ENCODE data around the gene DBH. TPM values are rescaled to one million over a fixed set of nuclear protein-coding genes. Genes with fewer than 3 reads are reported as not detected.

DBH gene
- total RNA-seq, 1 donor from 2014 or later = not detected

GRCh38 chr9:133607381-133607780 lies 28.8 kb upstream of the DBH start:
- no peak for DNase-seq (ENCODE audit: extremely low spot score, unreplicated experiment)
- H3K4me1 Mint-ChIP-seq (ENCODE audit: unreplicated experiment) = peaks cover 1% of the 10 kb centered on the region
- H3K4me3 Mint-ChIP-seq (ENCODE audit: unreplicated experiment) = no peak overlapping the region
- H3K36me3 Mint-ChIP-seq (ENCODE audit: unreplicated experiment) = no peaks in the 10 kb centered on the region
- no peaks in the 10 kb centered on the region for H3K9me3 Mint-ChIP-seq (ENCODE audit: unreplicated experiment)
- no peak overlapping the region for H3K27ac Mint-ChIP-seq (ENCODE audit: unreplicated experiment)
- H3K27me3 Mint-ChIP-seq (ENCODE audit: unreplicated experiment) = peaks cover 58% of the 10 kb centered on the region
- no peak for TF ChIP-seq CTCF (IDR thresholded peaks at IDR 0.05)

GRCh38 chr9:133607976-133608375 lies 28.2 kb upstream of the DBH start:
- no peak for DNase-seq (ENCODE audit: extremely low spot score, unreplicated experiment)
- no peak for TF ChIP-seq CTCF (IDR thresholded peaks at IDR 0.05)

DNA sequence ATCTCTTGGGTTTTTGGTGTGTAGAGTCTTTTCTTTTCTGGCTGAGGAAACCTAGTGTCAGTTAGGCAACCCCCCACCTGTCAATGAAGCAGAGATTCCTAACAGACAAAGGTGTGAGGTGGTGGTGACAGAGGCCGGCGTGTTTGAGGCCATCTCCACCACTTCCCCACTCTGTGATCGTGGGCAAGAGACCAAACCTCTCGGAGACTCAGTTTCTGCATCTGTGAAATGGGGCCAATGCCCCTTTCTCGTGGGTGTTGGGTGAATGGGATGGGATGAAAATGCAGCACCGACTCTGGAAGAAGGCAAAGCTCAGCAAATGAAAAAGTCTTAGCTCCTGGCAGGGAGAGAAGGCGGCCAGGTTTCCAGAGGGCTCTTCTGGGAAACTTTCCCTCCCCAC lies 27.8 kb upstream of the DBH start:
- Mint-ChIP-seq H3K9me3 (ENCODE audit: unreplicated experiment) (no peaks in the 10 kb centered on the region), H3K4me1 (ENCODE audit: unreplicated experiment) (peaks cover 1% of the 10 kb centered on the region), H3K27ac (ENCODE audit: unreplicated experiment) (no peak overlapping the region), H3K4me3 (ENCODE audit: unreplicated experiment) (no peak overlapping the region), H3K36me3 (ENCODE audit: unreplicated experiment) (no peaks in the 10 kb centered on the region), H3K27me3 (ENCODE audit: unreplicated experiment) (peaks cover 62% of the 10 kb centered on the region)
- DNase-seq (ENCODE audit: extremely low spot score, unreplicated experiment) = no peak
- TF ChIP-seq CTCF (IDR thresholded peaks at IDR 0.05) = no peak

More at GRCh38 chr9:133607976-133608375, 28.2 kb upstream of the DBH start:
- Mint-ChIP-seq H3K27ac (ENCODE audit: unreplicated experiment) (no peak overlapping the region), H3K36me3 (ENCODE audit: unreplicated experiment) (no peaks in the 10 kb centered on the region), H3K9me3 (ENCODE audit: unreplicated experiment) (no peaks in the 10 kb centered on the region), H3K4me3 (ENCODE audit: unreplicated experiment) (no peak overlapping the region), H3K27me3 (ENCODE audit: unreplicated experiment) (peaks cover 58% of the 10 kb centered on the region), H3K4me1 (ENCODE audit: unreplicated experiment) (peaks cover 1% of the 10 kb centered on the region)

DNA sequence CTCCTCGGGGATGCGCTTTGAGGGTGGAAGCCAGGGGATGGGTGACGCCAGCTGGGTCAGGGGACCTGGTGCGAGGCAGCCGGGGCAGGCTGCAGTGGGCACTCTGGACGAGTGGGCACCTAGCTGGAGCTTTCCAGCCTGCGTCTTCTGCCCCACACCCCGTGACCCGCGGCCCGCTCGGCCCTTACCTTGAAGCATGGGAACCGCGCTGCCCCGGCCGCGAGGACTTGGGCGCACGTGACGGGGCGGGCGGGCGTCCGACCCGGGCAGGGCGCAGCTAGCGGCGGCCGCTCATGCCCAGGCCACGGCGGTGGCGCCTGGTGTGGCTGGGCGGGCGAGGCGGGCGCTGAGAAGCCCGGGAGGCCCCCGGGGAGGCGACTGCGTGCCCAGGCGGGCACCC lies 27.3 kb upstream of the DBH start:
- Mint-ChIP-seq H3K4me3 (ENCODE audit: unreplicated experiment) (no peak overlapping the region), H3K27me3 (ENCODE audit: unreplicated experiment) (peaks cover 67% of the 10 kb centered on the region), H3K9me3 (ENCODE audit: unreplicated experiment) (no peaks in the 10 kb centered on the region), H3K36me3 (ENCODE audit: unreplicated experiment) (no peaks in the 10 kb centered on the region), H3K4me1 (ENCODE audit: unreplicated experiment) (peaks cover 1% of the 10 kb centered on the region), H3K27ac (ENCODE audit: unreplicated experiment) (no peak overlapping the region)
- no peak for TF ChIP-seq CTCF (IDR thresholded peaks at IDR 0.05)
- DNase-seq (ENCODE audit: extremely low spot score, unreplicated experiment) = no peak

- Mint-ChIP-seq H3K4me1 (ENCODE audit: unreplicated experiment) (peaks cover 1% of the 10 kb centered on the region), H3K27ac (ENCODE audit: unreplicated experiment) (no peak within 1 kb of the TSS), H3K4me3 (ENCODE audit: unreplicated experiment) (no peak within 1 kb of the TSS), H3K9me3 (ENCODE audit: unreplicated experiment) (no peaks in the 10 kb centered on the region), H3K27me3 (ENCODE audit: unreplicated experiment) (peaks cover 67% of the 10 kb centered on the region), H3K36me3 (ENCODE audit: unreplicated experiment) (no peaks in the 10 kb centered on the region)
- TF ChIP-seq CTCF (IDR thresholded peaks at IDR 0.05) = no peak
- DNase-seq (ENCODE audit: extremely low spot score, unreplicated experiment) = no peak
Observed at GRCh38 chr9:133609311-133610098, 26.7 kb upstream of the DBH start, which contains the start of gene FAM163B. Gene FAM163B (minus strand): TSS chr9:133609389. CDS start chr9:133580223, 29,166 bp downstream.
